GM21825 (cell line): ENCODE results near the gene VPS8.

Source experiments
- ATAC-seq: cut with Tn5 transposase; IDR thresholded peaks from one replicate; pipeline ENCODE4 v1.9.1; 2021; ENCODE audit warnings: mild to moderate bottlenecking, moderate library complexity; ENCODE audit not compliant: unreplicated experiment

VPS8 gene

GRCh38 chr3:185042312-185043050 lies 230.5 kb downstream of the VPS8 start:
- ATAC-seq = no peak

DNA sequence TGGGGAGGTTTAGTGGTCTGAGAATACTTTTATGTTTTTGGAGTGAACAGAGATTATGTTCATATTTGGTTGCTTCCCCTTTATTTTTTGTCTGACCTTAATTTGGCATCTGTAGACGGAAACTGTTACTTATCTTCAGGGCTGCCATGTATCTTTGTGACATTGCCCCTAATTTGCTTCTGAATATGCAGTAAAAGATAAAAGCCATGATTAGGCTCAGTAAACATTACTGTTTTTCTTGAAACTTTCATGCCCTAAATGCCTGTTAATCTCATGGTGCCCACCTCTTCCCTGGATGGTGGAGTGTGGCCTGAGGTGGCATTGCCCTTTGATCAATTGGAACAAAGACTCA lies 234.2 kb downstream of the VPS8 start:
- no peak for ATAC-seq

GRCh38 chr3:185046603-185047002 lies 234.6 kb downstream of the VPS8 start:
- no peak for ATAC-seq

GRCh38 chr3:185049710-185050109 lies 237.7 kb downstream of the VPS8 start:
- no peak for ATAC-seq

DNA sequence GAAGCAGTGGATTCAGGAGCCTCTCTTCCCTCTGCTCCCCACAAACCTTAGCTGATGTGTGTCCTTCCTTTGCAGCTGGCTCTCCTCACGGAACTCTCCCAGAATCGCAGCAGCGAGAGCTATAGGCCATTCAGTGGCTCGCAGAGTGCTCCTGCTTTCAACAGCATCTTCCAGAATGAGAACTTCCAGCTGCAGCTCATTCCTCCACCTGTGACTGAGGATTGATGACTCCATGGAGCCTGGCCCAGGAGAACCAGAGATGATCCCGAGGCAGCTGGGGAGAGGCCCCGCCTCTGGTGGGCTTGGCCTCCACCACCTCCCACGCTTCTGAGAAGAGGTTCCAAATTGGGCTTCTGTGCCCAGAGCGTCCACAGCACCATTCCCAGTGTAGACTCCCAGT lies 239.8 kb downstream of the VPS8 start:
- ATAC-seq = no peak

DNA sequence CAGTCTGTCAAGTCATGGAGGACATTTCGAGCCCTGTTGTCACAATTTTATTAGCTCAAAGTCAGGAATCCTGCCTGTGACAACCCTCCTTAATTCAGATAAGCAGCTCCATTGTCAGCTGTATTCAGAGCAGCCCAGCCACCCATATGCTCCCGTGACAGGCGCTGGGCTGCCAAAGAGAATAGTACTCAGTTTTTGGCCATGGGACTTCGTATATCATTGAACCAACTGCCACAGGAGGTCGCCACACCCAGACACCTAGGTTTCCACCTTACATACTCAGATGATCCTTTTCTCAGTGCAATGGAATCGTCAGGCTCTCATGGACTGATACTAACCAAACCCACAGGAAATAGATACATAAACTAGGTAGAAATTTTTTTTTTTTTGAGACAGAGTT lies 240.7 kb downstream of the VPS8 start:
- ATAC-seq = no peak

GRCh38 chr3:185056908-185057307 lies 244.9 kb downstream of the VPS8 start:
- no peak for ATAC-seq

GRCh38 chr3:185057829-185058228 lies 245.9 kb downstream of the VPS8 start:
- no peak for ATAC-seq

DNA sequence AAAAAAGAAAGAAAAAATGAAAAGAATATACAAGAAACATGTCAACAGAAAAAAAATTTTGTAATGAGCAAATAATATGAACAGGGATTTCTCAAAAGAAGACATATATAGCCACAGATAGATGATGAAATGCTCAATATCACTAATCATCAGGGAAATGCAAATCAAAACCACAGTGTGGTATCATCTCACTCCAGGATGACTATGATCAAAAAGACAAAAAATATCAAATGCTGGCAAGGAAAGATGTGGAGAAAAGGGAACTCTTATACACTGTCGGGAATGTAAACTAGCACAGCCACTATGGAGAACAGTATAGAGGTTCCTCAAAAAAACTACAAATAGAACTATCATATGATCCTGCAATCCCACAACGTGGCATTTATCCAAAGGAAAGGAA lies 246.8 kb downstream of the VPS8 start:
- no peak for ATAC-seq

DNA sequence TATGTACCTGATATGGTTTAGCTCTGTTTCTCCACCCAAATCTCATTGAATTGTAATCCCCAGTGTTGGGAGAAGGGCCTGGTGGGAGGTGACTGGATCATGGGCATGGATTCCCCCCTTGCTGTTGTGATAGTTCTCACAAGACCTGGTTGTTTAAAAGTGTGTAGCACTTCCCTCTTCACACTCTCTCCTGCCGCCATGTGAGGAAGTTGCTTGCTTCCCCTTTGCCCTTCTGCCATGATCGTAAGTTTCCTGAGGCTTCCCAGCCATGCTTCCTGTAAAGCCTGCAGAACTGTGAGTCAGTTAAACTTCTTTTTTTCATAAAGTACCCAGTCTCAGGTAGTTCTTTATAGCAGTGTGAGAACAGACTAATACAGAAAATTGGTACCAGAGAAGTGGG lies 247.8 kb downstream of the VPS8 start:
- ATAC-seq = no peak

- ATAC-seq = no peak
Observed at GRCh38 chr3:185060655-185061054, 248.7 kb downstream of the VPS8 start.

GRCh38 chr3:185062191-185062590 lies 250.2 kb downstream of the VPS8 start:
- ATAC-seq = no peak

- ATAC-seq = no peak
Observed at GRCh38 chr3:185063431-185063830, 251.5 kb downstream of the VPS8 start.

- ATAC-seq = no peak
Observed at GRCh38 chr3:185065059-185065458, 253.1 kb downstream of the VPS8 start.

- no peak for ATAC-seq
Observed at GRCh38 chr3:185066251-185066650, 254.3 kb downstream of the VPS8 start.

- ATAC-seq = no peak
Observed at GRCh38 chr3:185067173-185067572, 255.2 kb downstream of the VPS8 start.

DNA sequence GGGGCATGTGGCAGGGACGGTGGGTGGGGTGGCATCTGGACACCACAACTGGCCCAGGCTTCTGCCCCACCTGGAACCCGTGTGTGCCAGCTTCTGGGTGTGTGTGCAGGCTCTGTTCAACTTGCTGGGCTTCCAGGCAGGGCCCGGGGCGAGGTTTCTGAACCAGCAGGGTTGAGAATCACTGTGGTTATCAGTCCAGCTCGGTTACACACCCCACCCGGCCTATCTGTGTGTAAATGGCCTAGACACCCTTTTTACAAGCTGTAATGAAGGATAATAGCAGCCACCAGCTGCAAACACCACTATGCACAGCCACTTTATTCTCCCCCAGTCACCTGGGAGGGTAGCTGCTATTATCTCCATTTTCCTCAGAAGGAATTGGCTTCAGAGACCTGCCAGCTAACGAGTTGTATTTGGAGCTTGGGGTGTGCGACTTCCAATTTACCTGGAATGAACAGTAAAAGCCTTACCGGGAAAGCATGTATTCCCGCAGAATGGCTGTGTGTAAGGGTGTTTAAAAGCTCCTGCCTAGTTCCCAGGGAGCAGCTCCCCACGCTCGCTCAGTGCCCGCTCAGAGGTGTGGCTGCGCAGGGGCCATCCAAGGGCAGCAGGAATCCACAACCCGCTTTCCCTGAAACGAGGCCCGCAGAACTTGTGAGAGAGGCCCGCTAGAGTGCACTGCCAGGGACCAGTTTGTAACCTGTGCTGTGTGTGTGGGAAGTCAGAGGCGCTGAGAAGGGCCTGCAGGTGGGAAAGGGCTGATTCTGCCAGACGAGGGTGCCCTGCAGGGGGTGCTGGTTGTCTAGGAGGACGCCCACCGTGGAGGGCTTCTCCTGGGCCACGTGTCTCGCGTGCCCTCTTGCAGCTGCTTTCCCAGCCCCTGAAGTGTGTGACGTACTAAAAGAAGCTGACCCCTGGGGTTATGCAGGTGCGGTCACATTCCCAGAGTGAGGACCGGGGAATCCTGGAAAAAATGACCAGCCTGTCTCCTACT lies 257.4 kb downstream of the VPS8 start:
- ATAC-seq = no peak

DNA sequence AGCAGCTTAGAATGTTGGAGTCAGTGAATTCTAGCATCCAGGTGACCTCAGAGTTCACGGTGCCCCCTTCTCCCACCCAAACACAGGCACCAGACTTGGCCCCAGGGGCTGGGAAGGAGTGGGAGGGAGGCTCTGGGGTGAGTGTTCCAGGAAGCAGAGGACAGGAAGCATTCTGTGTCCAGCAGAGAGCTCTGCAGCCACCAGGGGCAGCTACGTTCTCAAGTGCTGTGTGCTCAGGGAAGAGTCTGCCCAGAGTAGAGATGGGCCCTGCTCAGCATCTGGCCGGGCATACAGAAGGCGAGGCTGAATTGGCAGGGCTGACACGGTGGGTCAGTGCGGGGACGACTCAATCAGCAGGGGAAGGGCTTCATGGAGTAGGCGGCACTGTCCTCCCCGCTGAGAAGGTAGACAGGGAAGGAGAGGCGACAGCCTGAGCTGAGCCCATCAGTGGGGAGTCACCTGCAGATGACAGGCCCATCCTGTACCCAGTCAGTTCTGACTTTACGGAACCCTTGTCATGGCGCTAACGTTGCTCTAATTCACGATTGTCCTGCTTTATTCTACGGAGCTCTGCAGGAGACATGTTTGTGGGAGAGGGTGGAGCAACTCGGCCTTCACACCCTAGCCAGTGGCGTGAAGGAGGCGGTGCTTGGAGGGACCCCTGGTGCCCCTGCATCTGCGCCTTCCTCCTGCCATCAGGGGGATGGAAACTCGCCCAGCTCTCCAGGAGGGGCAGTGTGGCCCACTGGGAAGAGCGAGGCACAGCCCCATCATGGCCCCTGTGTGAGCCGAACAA lies 258.7 kb downstream of the VPS8 start:
- ATAC-seq = no peak

DNA sequence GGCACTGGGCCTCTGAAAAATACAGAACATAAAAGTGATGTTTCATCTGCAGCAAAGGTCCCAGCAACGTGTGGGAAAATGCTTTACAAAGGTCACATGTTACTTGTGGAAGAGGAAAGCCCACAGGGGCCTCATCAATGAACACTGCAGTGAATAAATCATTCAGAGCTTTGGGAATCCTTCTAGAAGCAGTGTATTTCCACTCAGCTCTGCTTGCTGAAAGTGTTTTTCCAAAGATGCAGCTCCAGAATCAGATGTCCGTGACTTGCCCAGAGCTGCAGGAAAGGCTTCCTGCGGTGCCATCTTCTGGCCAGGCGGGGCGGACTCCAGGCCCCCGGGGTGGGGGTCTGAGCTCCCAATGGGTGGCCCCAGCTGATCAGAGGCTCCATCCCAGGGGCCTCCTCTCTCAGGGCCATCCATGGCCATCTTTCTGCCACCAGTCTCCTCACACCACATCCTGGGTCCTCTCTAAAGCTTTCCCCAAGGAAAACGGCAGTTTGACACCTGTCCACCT lies 259.4 kb downstream of the VPS8 start:
- no peak for ATAC-seq

GRCh38 chr3:185075547-185075946 lies 263.6 kb downstream of the VPS8 start:
- ATAC-seq = no peak

DNA sequence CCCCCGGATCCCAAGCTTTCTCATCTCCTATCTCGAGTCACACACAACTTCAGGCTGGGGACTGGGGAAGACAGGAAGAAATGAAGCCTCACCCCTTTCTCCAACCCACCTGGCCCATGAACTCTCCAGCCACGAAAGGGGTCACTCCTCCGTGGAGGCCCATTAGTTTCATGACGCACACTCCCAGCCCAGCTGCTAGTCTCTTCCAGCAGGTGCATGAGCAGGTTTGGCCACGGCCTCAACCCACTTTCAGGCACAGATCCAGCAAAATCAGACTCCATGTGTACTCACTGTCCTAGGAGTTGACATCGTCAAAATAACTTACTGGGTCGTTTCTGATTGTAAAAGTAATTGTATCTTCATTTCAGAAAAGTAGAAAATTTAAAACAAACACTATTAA lies 264.3 kb downstream of the VPS8 start:
- ATAC-seq = no peak
